ENCODE results near the gene SH3BP5.

DNA sequence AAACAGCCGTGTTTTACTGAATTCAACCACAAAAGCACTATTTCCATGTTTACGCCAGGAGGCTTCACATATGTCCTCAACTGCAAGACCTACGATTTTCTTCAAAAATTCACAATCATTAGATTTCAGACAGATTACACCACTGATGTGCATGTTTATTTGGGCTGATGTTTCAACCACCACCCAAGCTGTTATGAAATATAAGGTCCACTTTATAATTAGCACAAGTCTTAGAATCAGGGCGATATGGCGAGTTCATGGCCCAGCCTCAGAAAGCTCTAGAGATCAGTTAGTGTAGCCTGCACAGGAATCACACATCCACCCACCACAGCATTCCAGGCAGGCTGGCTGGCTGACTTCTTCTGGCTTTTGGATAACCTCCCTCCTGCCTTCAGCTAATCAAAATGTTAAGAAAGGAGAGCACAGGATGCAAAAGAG, 15.4 kb downstream of the SH3BP5 start:
- TF ChIP-seq, protein P1, sequence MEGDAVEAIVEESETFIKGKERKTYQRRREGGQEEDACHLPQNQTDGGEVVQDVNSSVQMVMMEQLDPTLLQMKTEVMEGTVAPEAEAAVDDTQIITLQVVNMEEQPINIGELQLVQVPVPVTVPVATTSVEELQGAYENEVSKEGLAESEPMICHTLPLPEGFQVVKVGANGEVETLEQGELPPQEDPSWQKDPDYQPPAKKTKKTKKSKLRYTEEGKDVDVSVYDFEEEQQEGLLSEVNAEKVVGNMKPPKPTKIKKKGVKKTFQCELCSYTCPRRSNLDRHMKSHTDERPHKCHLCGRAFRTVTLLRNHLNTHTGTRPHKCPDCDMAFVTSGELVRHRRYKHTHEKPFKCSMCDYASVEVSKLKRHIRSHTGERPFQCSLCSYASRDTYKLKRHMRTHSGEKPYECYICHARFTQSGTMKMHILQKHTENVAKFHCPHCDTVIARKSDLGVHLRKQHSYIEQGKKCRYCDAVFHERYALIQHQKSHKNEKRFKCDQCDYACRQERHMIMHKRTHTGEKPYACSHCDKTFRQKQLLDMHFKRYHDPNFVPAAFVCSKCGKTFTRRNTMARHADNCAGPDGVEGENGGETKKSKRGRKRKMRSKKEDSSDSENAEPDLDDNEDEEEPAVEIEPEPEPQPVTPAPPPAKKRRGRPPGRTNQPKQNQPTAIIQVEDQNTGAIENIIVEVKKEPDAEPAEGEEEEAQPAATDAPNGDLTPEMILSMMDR (IDR thresholded peaks at IDR 0.05), result no peak
- no peak for TF ChIP-seq EP300 (IDR thresholded peaks at IDR 0.05; ENCODE audit: borderline replicate concordance in 1 of 2, low read depth in 1 of 2, low read length in 1 of 2)
